ENCODE results near the gene LHX6. TPM values are rescaled to one million over a fixed set of nuclear protein-coding genes. Genes with fewer than 3 reads are reported as not detected.

The LHX6 gene
- total RNA-seq, 1 experiment from 2014 or later: 1.5 TPM

DNA sequence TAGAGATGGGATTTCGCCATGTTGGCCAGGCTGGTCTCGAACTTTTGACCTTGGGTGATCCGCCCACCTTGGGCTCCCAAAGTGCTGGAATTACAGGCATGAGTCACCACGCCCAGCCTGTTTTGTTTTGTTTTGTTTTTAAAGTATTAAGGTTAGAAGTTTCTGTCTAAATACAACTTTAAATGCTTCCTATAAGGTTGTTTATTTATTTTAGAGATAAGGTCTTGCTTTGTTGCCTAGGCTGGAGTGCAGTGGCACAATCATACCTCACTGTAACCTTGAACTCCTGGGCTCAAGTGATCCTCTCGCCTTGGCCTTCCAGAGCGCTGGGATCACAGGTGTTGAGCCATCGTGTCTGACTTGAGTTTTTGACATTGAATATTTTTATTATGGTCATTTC, 47.3 kb upstream of the LHX6 start (continued):
- no peak for TF ChIP-seq USF2 (CRISPR knock-in tag; IDR thresholded peaks at IDR 0.05)
- TF ChIP-seq, protein P1, sequence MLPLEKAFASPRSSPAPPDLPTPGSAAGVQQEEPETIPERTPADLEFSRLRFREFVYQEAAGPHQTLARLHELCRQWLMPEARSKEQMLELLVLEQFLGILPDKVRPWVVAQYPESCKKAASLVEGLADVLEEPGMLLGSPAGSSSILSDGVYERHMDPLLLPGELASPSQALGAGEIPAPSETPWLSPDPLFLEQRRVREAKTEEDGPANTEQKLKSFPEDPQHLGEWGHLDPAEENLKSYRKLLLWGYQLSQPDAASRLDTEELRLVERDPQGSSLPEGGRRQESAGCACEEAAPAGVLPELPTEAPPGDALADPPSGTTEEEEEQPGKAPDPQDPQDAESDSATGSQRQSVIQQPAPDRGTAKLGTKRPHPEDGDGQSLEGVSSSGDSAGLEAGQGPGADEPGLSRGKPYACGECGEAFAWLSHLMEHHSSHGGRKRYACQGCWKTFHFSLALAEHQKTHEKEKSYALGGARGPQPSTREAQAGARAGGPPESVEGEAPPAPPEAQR (CRISPR knock-in tag; IDR thresholded peaks at IDR 0.05): no peak
- no peak for TF ChIP-seq ZNF512 (CRISPR knock-in tag; IDR thresholded peaks at IDR 0.05; ENCODE audit: borderline replicate concordance)
- no peak for TF ChIP-seq GTF2I (CRISPR knock-in tag; conservative IDR thresholded peaks at IDR 0.05)
- no peak for TF ChIP-seq TEAD1 (CRISPR knock-in tag; IDR thresholded peaks at IDR 0.05)
- TF ChIP-seq HMGA2 (CRISPR knock-in tag; IDR thresholded peaks at IDR 0.05): no peak
- no peak for TF ChIP-seq ETV6 (CRISPR knock-in tag; IDR thresholded peaks at IDR 0.05)

GRCh38 chr9:122274055-122274454, 45.3 kb upstream of the LHX6 start:
- Mint-ChIP-seq H3K27me3 (ENCODE audit: low read depth) (no peaks in the 10 kb centered on the region), H3K9me3 (peaks cover 17% of the 10 kb centered on the region), H3K4me3 (no peak overlapping the region), H3K27ac (no peak overlapping the region), H3K4me1 (no peaks in the 10 kb centered on the region), H3K36me3 (peaks cover 70% of the 10 kb centered on the region)
- ChIA-PET POLR2A (no interaction called here), CTCF (no interaction called here)
- TF ChIP-seq ZNF219 (CRISPR knock-in tag; IDR thresholded peaks at IDR 0.05; ENCODE audit: borderline replicate concordance) (no peak), SP1 (CRISPR knock-in tag; conservative IDR thresholded peaks at IDR 0.05) (no peak), CBFB (CRISPR knock-in tag; IDR thresholded peaks at IDR 0.05; ENCODE audit: low read depth) (no peak), GABPB1 (CRISPR knock-in tag; IDR thresholded peaks at IDR 0.05) (no peak), HMGA2 (CRISPR knock-in tag; IDR thresholded peaks at IDR 0.05) (no peak), IRF2 (CRISPR knock-in tag; IDR thresholded peaks at IDR 0.05; ENCODE audit: borderline replicate concordance, low read depth) (no peak), E2F5 (CRISPR knock-in tag; IDR thresholded peaks at IDR 0.05) (no peak), SMAD3 (CRISPR knock-in tag; IDR thresholded peaks at IDR 0.05; ENCODE audit: borderline replicate concordance) (no peak), IRF1 (CRISPR knock-in tag; IDR thresholded peaks at IDR 0.05) (no peak), NR2C2 (CRISPR knock-in tag; IDR thresholded peaks at IDR 0.05) (no peak), SMAD4 (CRISPR knock-in tag; IDR thresholded peaks at IDR 0.05) (no peak), ESRRA (CRISPR knock-in tag; IDR thresholded peaks at IDR 0.05; ENCODE audit: borderline replicate concordance) (no peak), ZNF532 (CRISPR knock-in tag; IDR thresholded peaks at IDR 0.05; ENCODE audit: borderline replicate concordance) (no peak), MYBL2 (CRISPR knock-in tag; IDR thresholded peaks at IDR 0.05) (no peak), NR1H2 (CRISPR knock-in tag; IDR thresholded peaks at IDR 0.05) (no peak)
- no peak for ATAC-seq
- DNase-seq (ENCODE audit: low spot score): no peak

Measured in WTC11 (cell line).